Smooth muscle cell (in vitro differentiated cells): ENCODE data around the gene ADRA2B. TPM values are rescaled to one million over a fixed set of nuclear protein-coding genes. Genes with fewer than 3 reads are reported as not detected.

Experiments used
- DNase-seq: peaks from one replicate; lab custom pipeline; 2025; ENCODE audit not compliant: unreplicated experiment; lab: John Stamatoyannopoulos, UW
- H2AFZ ChIP-seq: fragments of 200-600 bp; sonication (generic); 2 replicates; pipeline ENCODE4 v1.6.0; 2016; ENCODE audit warnings: antibody characterized with exemption, low read depth, mild to moderate bottlenecking
- H3F3A ChIP-seq: fragments of 200-600 bp; sonication (generic); 2 replicates; pipeline ENCODE4 v1.6.0; 2017; ENCODE audit warnings: antibody characterized with exemption, low read depth
- H3K27ac ChIP-seq: fragments of 200-600 bp; sonication (generic); 2 replicates; pipeline ENCODE4 v1.5.1; 2016; ENCODE audit warnings: low read depth, mild to moderate bottlenecking
- H3K27me3 ChIP-seq: fragments of 200-600 bp; sonication (generic); 2 replicates; pipeline ENCODE4 v1.6.1; 2016; ENCODE audit warnings: low read depth, mild to moderate bottlenecking
- H3K36me3 ChIP-seq: fragments of 200-600 bp; sonication (generic); 2 replicates; pipeline ENCODE4 v1.5.1; 2016; ENCODE audit warnings: low read depth
- H3K4me1 ChIP-seq: fragments of 200-600 bp; sonication (generic); 2 replicates; pipeline ENCODE4 v1.5.1; 2016; ENCODE audit warnings: low read depth
- H3K4me2 ChIP-seq: fragments of 200-600 bp; sonication (generic); 2 replicates; pipeline ENCODE4 v1.6.0; 2016; ENCODE audit warnings: mild to moderate bottlenecking
- H3K4me3 ChIP-seq: fragments of 200-600 bp; sonication (generic); 2 replicates; pipeline ENCODE4 v1.5.1; 2016; ENCODE audit warnings: mild to moderate bottlenecking
- H3K79me2 ChIP-seq: fragments of 200-600 bp; sonication (generic); 2 replicates; pipeline ENCODE4 v1.6.0; 2016; ENCODE audit warnings: low read depth, mild to moderate bottlenecking
- H3K9ac ChIP-seq: fragments of 200-600 bp; sonication (generic); 2 replicates; pipeline ENCODE4 v1.6.0; 2016; ENCODE audit warnings: low read depth
- H3K9me3 ChIP-seq: fragments of 200-600 bp; sonication (generic); replicated peaks from 2 replicates; pipeline ENCODE4 v1.5.1; 2016; ENCODE audit warnings: low read depth
- H4K20me1 ChIP-seq: fragments of 200-600 bp; sonication (generic); 2 replicates; pipeline ENCODE4 v1.6.0; 2016; ENCODE audit warnings: low read depth
- CTCF ChIP-seq: fragments of 200-600 bp; sonication (generic); IDR thresholded peaks from 2 replicates; pipeline ENCODE4 v1.5.1; 2017; ENCODE audit warnings: borderline replicate concordance, mild to moderate bottlenecking, antibody characterized with exemption; ENCODE audit not compliant: insufficient read depth, poor library complexity, severe bottlenecking
- WGBS: methylation state at CpG from one replicate; pipeline ENCODE4 v1.1.7; 2016; ENCODE audit warnings: low lambda C conversion rate; 5-methylcytosine and 5-hydroxymethylcytosine counted together
- polyA plus RNA-seq: library from polyadenylated mRNA; unstranded; fragments of >200 nt; fragmentation: Nextera tagmentation; extraction: Ambion mirVana; gene quantifications from 2 replicates; pipeline ENCODE4 v1.2.1, GENCODE V29; 2016
- total RNA-seq: library from RNA; depleted of rRNA; stranded (reverse); fragments of >200 nt; gene quantifications from 2 replicates; pipeline ENCODE4 v1.2.3, GENCODE V29; 2014

The ADRA2B gene
- total and polyA plus RNA-seq, 2 experiments from 2014 or later, result 0.06 to 1.2 TPM

- no peaks in the 10 kb centered on the region for H3K36me3 ChIP-seq
- H4K20me1 ChIP-seq, result no peaks in the 10 kb centered on the region
- H3K4me1 ChIP-seq, result no peaks in the 10 kb centered on the region
- H3K9ac ChIP-seq, result no peak overlapping the region
- no peaks in the 10 kb centered on the region for H3K9me3 ChIP-seq
- no peak for TF ChIP-seq CTCF
- 94% methylated on average over 10 of the region's 10 CpGs for WGBS
- DNase-seq, result no peak
- no peaks in the 10 kb centered on the region for H3K79me2 ChIP-seq
- H3K4me3 ChIP-seq, result no peak overlapping the region
- no peak overlapping the region for H3K4me2 ChIP-seq
- H2AFZ ChIP-seq, result no peak overlapping the region
- no peaks in the 10 kb centered on the region for H3K27me3 ChIP-seq
- no peak overlapping the region for H3K27ac ChIP-seq
- H3F3A ChIP-seq, result no peaks in the 10 kb centered on the region
Observed at GRCh38 chr2:96156011-96156820, 39.8 kb upstream of the ADRA2B start.

GRCh38 chr2:96154506-96155380, 38.4 kb upstream of the ADRA2B start:
- Histone ChIP-seq H3F3A (no peaks in the 10 kb centered on the region), H3K9me3 (no peaks in the 10 kb centered on the region), H3K36me3 (no peaks in the 10 kb centered on the region), H3K4me3 (no peak overlapping the region), H3K9ac (no peak overlapping the region), H3K79me2 (no peaks in the 10 kb centered on the region), H3K4me2 (no peak overlapping the region), H3K27ac (no peak overlapping the region), H3K4me1 (no peaks in the 10 kb centered on the region), H4K20me1 (no peaks in the 10 kb centered on the region), H2AFZ (no peak overlapping the region), H3K27me3 (no peaks in the 10 kb centered on the region)
- DNase-seq, result no peak
- 91% methylated on average over 15 of the region's 16 CpGs for WGBS
- no peak for TF ChIP-seq CTCF

- H4K20me1 ChIP-seq, result no peaks in the 10 kb centered on the region
- H3K4me3 ChIP-seq, result no peak overlapping the region
- H3K9ac ChIP-seq, result no peak overlapping the region
- TF ChIP-seq CTCF, result no peak
- H3K4me1 ChIP-seq, result no peaks in the 10 kb centered on the region
- H3F3A ChIP-seq, result no peaks in the 10 kb centered on the region
- H3K27ac ChIP-seq, result no peak overlapping the region
- 85% methylated on average over 7 of the region's 7 CpGs for WGBS
- H3K4me2 ChIP-seq, result no peak overlapping the region
- no peaks in the 10 kb centered on the region for H3K79me2 ChIP-seq
- no peak for DNase-seq
- H3K9me3 ChIP-seq, result no peaks in the 10 kb centered on the region
- no peaks in the 10 kb centered on the region for H3K27me3 ChIP-seq
- H3K36me3 ChIP-seq, result no peaks in the 10 kb centered on the region
- no peak overlapping the region for H2AFZ ChIP-seq
Observed at GRCh38 chr2:96153991-96154431, 37.6 kb upstream of the ADRA2B start.
